GM08714 (cell line): ENCODE results near the gene ABHD1.

Experiments used
- H3K4me3 ChIP-seq: fragments of 200-500 bp; sonication (Bioruptor generic); 2 replicates; pipeline ENCODE4 v1.5.1; 2014; ENCODE audit warnings: mild to moderate bottlenecking, low read length, inconsistent platforms
- ZNF274 ChIP-seq: IDR thresholded peaks from 2 replicates; pipeline ENCODE4 v1.6.1; 2012; ENCODE audit warnings: mild to moderate bottlenecking, low read depth, low read length

The ABHD1 gene

DNA sequence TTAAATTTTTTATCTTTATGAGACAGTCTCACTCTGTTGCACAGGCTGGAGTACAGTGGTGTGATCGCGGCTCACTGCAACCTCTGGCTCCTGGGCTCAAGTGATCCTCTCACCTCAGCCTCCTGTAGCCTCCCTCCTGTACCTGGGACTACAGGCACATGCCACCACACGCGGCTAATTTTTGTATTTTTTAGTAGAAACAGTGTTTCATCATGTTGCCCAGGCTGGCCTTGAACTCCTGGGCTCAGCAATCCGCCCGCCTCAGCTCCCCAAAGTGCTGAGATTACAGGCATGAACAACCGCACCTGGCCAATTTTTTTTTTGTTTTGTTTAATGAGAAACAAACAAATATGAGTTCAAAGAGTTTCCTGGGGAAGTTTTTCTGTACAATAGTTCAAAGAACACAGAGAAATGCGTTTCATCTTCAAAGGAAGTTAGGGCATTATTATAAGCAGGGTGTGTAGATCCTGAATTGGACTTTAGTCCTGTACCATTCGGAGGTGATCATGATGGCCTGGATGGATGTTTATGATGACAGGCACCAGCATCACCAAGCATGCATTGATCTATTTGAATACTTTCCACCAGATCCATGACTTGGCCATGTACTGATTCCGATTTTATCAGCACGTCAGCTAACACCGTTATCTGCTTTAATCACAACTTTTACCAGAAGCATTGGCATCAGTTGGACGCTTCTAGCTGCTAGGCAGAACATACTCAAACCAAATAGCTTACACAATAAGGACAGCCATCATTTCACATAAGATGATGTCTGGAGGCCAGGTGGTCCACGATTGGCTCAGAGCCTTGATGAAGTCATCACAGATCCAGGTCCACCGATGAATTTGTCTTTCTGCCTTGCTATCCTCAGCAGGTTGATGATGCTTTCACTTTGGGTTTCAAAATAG lies 54.1 kb downstream of the ABHD1 start:
- H3K4me3 ChIP-seq: no peak overlapping the region
- no peak for TF ChIP-seq ZNF274

- H3K4me3 ChIP-seq: no peak overlapping the region
- TF ChIP-seq ZNF274: no peak
These were observed 54.9 kb downstream of the ABHD1 start for GRCh38 chr2:27178469-27178868.

GRCh38 chr2:27179344-27180000 lies 55.9 kb downstream of the ABHD1 start:
- no peak overlapping the region for H3K4me3 ChIP-seq
- no peak for TF ChIP-seq ZNF274
